K562 (cell line): ENCODE data around the gene GEMIN7. TPM values are rescaled to one million over a fixed set of nuclear protein-coding genes. Genes with fewer than 3 reads are reported as not detected.
A peak's percentile ranks its signal among the peaks of the same experiment; 100 is the strongest.

Experiments used
- ATAC-seq: fragments of 200-7000 bp; cut with Tn5 transposase; 3 replicates; pipeline ENCODE4 v1.9.1; 2020; ENCODE audit warnings: moderate library complexity
- BruUV-seq: library from RNA; stranded (reverse); fragments of 400-500 nt; replicated peaks from 2 replicates; lab custom pipeline; 2021; lab: Mats Ljungman, UMichigan
- CTCF ChIA-PET: fragments of 300-600 bp; formaldehyde crosslinking; extraction: SDS; loops from one replicate; lab custom pipeline; 2021; ENCODE audit warnings: low intra/inter-chr PET ratio; lab: Yijun Ruan, JAX
- POLR2A ChIA-PET: fragments of 300-600, 350-650 bp; sonication (Branson Sonifier 250); formaldehyde crosslinking; extraction: SDS; loops from one replicate; lab custom pipeline; 2021; ENCODE audit warnings: antibody characterized with exemption, inconsistent platforms; lab: Yijun Ruan, JAX
- DNase-seq, 4 experiments: peaks; one replicate each; pipeline versions ENCODE4 v3.0.0 to v3.0.0-alpha.2; 2011 to 2018; ENCODE audit warnings: low spot score in 3 of 4, mixed read lengths in 3 of 4; ENCODE audit errors: extremely low read depth in 1 of 4
- FAIRE-seq: peaks from 2 replicates; lab custom pipeline; 2011; peaks lifted over from hg19 to GRCh38; lab: Jason Lieb, UNC
- H2AFZ ChIP-seq: 2 replicates; pipeline ENCODE4 v1.6.0; 2011; ENCODE audit warnings: low read depth, low read length, control low read depth, inconsistent platforms
- H3K27ac ChIP-seq: fragments of 200-600 bp; 3 replicates; pipeline ENCODE4 v1.8.0; 2011; ENCODE audit warnings: low read depth, mild to moderate bottlenecking, control low read depth, inconsistent platforms, low read length, moderate library complexity, mixed read lengths; ENCODE audit errors: extremely low read depth
- H3K27me3 ChIP-seq, 2 experiments: fragments of 300-600 bp in 1 of 2; 2 replicates in 1 of 2; 3 replicates in 1 of 2; pipeline versions ENCODE4 v1.6.0 to v1.8.0; 2011; ENCODE audit warnings: inconsistent platforms in 2 of 2, low read length in 2 of 2, mild to moderate bottlenecking in 1 of 2, mixed read lengths in 1 of 2, moderate library complexity in 1 of 2; ENCODE audit not compliant: control insufficient read depth in 2 of 2, insufficient read depth in 2 of 2
- H3K36me3 ChIP-seq: fragments of 300-600 bp; 3 replicates; pipeline ENCODE4 v1.8.0; 2011; ENCODE audit warnings: mild to moderate bottlenecking, low read length, inconsistent platforms; ENCODE audit not compliant: control insufficient read depth, insufficient read depth
- H3K4me1 ChIP-seq, 2 experiments: fragments of 200-600 bp in 1 of 2; replicated peaks in 1 of 2; 2 replicates in 1 of 2; 3 replicates in 1 of 2; pipeline versions ENCODE4 v1.5.1 to v1.8.0; 2011; ENCODE audit warnings: inconsistent platforms in 2 of 2, low read length in 2 of 2, mild to moderate bottlenecking in 1 of 2, mixed read lengths in 1 of 2, moderate library complexity in 1 of 2; ENCODE audit not compliant: control insufficient read depth in 2 of 2, insufficient read depth in 2 of 2
- H3K4me2 ChIP-seq: 2 replicates; pipeline ENCODE4 v1.6.1; 2011; ENCODE audit warnings: low read length, control low read depth, inconsistent platforms, mixed read lengths; ENCODE audit not compliant: insufficient read depth
- H3K4me3 ChIP-seq: fragments of 200-600 bp; sonication (generic), shearing (Covaris generic); 2 replicates; pipeline ENCODE4 v1.5.1; 2016; ENCODE audit warnings: control low read depth, inconsistent platforms
- H3K79me2 ChIP-seq: fragments of 200-600 bp; 3 replicates; pipeline ENCODE4 v1.8.0; 2011; ENCODE audit warnings: low read length, inconsistent platforms; ENCODE audit not compliant: control insufficient read depth, insufficient read depth
- H3K9ac ChIP-seq, 2 experiments: 2 replicates each; pipeline versions ENCODE4 v1.6.0 to v1.6.1; 2011; ENCODE audit warnings: low read depth in 2 of 2, low read length in 2 of 2, control low read depth in 1 of 2, inconsistent platforms in 1 of 2, mild to moderate bottlenecking in 1 of 2, mixed read lengths in 1 of 2; ENCODE audit not compliant: insufficient read depth in 1 of 2
- H3K9me1 ChIP-seq: one replicate; pipeline ENCODE4 v1.6.0; 2011; ENCODE audit warnings: inconsistent platforms, mild to moderate bottlenecking, low read length, moderate library complexity; ENCODE audit not compliant: control insufficient read depth, insufficient read depth
- H3K9me3 ChIP-seq: replicated peaks from 2 replicates; pipeline ENCODE4 v1.5.1; 2011; ENCODE audit warnings: low read depth, low read length, inconsistent platforms; ENCODE audit not compliant: control insufficient read depth, insufficient read depth
- H4K20me1 ChIP-seq: replicated peaks from 2 replicates; pipeline ENCODE4 v1.6.1; 2011; ENCODE audit warnings: low read length, inconsistent platforms, mixed read lengths; ENCODE audit not compliant: control insufficient read depth, insufficient read depth
- DDX20 ChIP-seq: fragments of 450-650 bp; IDR thresholded peaks from 2 replicates; pipeline ENCODE4 v1.6.1; 2016; ENCODE audit warnings: missing genetic modification characterization, low read depth, mild to moderate bottlenecking, missing compliant biosample characterization, moderate library complexity
- ETV6 ChIP-seq, 3 experiments: fragments of 150-350 bp in 1 of 3; sonication (generic) in 1 of 3; formaldehyde crosslinking in 1 of 3; IDR thresholded peaks; 2 replicates each; pipeline versions ENCODE4 v1.6.1 to v1.8.0; 2014 to 2022; ENCODE audit warnings: borderline replicate concordance in 2 of 3, low read depth in 2 of 3, antibody characterized with exemption in 1 of 3, low read length in 1 of 3, mild to moderate bottlenecking in 1 of 3, missing genetic modification reagents in 1 of 3
- KAT2B ChIP-seq: IDR thresholded peaks from one replicate; pipeline ENCODE4 v1.6.1; 2012; ENCODE audit warnings: low read depth, mild to moderate bottlenecking, control low read depth, inconsistent platforms, low read length, moderate library complexity
- SMARCA4 ChIP-seq: fragments of 450-650 bp; IDR thresholded peaks from 2 replicates; pipeline ENCODE4 v1.6.1; 2016
- WGBS: fragments of 100-300 bp; shearing (Covaris generic); methylation state at CpG from one replicate; pipeline ENCODE4 v1.1.6; 2016; ENCODE audit warnings: low coverage, mixed read lengths; ENCODE audit not compliant: insufficient coverage; ENCODE audit errors: missing lambda C conversion rate; 5-methylcytosine and 5-hydroxymethylcytosine counted together
- in situ Hi-C: fragments of 300-500 bp; cut with MboI; formaldehyde crosslinking; loops from 4 replicates; pipeline ENCODE4 v1.15.0; 2018; ENCODE audit warnings: inconsistent platforms, mixed read lengths
- intact Hi-C: fragments of 100-400 bp; cut with micrococcal nuclease; formaldehyde crosslinking; loops from 2 replicates; pipeline ENCODE4 v1.14.2; 2022
- polyA plus RNA-seq, 8 experiments: library from polyadenylated mRNA; depleted of rRNA in 4 of 8; stranded (reverse) in 5 of 8; unstranded in 3 of 8; fragments of >200 nt; fragmentation: Nextera tagmentation in 2 of 8; fragmentation: Illumina TruSeq in 1 of 8; extraction: Ambion mirVana in 2 of 8; extraction: Trizol in 1 of 8; gene quantifications; 2 replicates each; pipeline versions ENCODE4 v1.2.1 to v1.2.3, GENCODE V29; 2011 to 2014; ENCODE audit warnings: inconsistent platforms in 1 of 8, missing spikeins in 1 of 8
- total RNA-seq, 7 experiments: library from RNA; depleted of rRNA in 6 of 7; stranded (reverse); fragments of >200 nt in 6 of 7; fragmentation: Illumina TruSeq in 2 of 7; extraction: Trizol in 2 of 7; gene quantifications; 2 replicates each; pipeline versions ENCODE4 v1.2.1 to v1.2.3, GENCODE V29; 2011 to 2021; ENCODE audit warnings: low replicate concordance in 1 of 7

Gene GEMIN7
- total and polyA plus RNA-seq, 9 of the 15 experiments (the other 6 are each of a cell fraction or from before 2014, with no cell fraction given): 23.1 to 124 (median 54.9) TPM

- ATAC-seq: no peak
- H3K27ac ChIP-seq: peak overlapping the region; percentile 14; the same call in 2 of the 3 replicates
Measured at GRCh38 chr19:45074744-45075300, 4.2 kb upstream of the GEMIN7 start.

More at GRCh38 chr19:45074744-45075300, 4.2 kb upstream of the GEMIN7 start:
- peaks cover 3% of the 10 kb centered on the region; the same call in 1 of the 2 replicates for H4K20me1 ChIP-seq
- H3K27me3 ChIP-seq: no peaks in the 10 kb centered on the region
- H3K36me3 ChIP-seq: peaks cover 40% of the 10 kb centered on the region; the same call in 2 of the 3 replicates
- in situ Hi-C loops (no loop called here), intact Hi-C loops (no loop called here)
- H3K79me2 ChIP-seq: peaks cover 35% of the 10 kb centered on the region
- peak; percentile 35 for FAIRE-seq
- H3K4me2 ChIP-seq: peak overlapping the region; percentile 65
- ChIA-PET POLR2A (interaction anchor here (0.6 to 0.9 kb wide), 7 partner anchors 18 to 941 kb away, joined by 3 to 5 read pairs (median 3); partner anchors contain the start of gene PPP1R37), CTCF (interaction anchor here (0.7 kb wide), 1 partner anchor 298 kb away, joined by 3 read pairs; no protein-coding TSS in a partner anchor)
- peak overlapping the region; percentile 77 for H3K4me3 ChIP-seq
- H3K4me1 ChIP-seq: peaks cover 22 to 59% of the 10 kb centered on the region in 2 experiments
- no TSS peak for BruUV-seq
- no peak for TF ChIP-seq KAT2B
- TF ChIP-seq DDX20: no peak
- TF ChIP-seq SMARCA4: no peak
- no peak for TF ChIP-seq ETV6 (IDR thresholded peaks at IDR 0.05; ENCODE audit: borderline replicate concordance in 1 of 2, low read depth in 2 of 2, low read length in 1 of 2)
- TF ChIP-seq ETV6 (CRISPR knock-in tag; IDR thresholded peaks at IDR 0.05; ENCODE audit: borderline replicate concordance): no peak
- no peak overlapping the region for H2AFZ ChIP-seq
- WGBS: 34% methylated on average over 11 of the region's 11 CpGs
- no peak for DNase-seq
- peak overlapping the region; percentile 23 to 89; a peak in 3 of 4 replicates for H3K9ac ChIP-seq
- no peaks in the 10 kb centered on the region for H3K9me3 ChIP-seq
- no peaks in the 10 kb centered on the region for H3K9me1 ChIP-seq
